GM21576 (cell line): ENCODE measurements around the gene HDGFL3.
A peak's percentile ranks its signal among the peaks of the same experiment; 100 is the strongest.

Source experiments
- ATAC-seq: cut with Tn5 transposase; IDR thresholded peaks from one replicate; pipeline ENCODE4 v1.9.1; 2021; ENCODE audit warnings: mild to moderate bottlenecking, moderate library complexity; ENCODE audit not compliant: unreplicated experiment

Gene HDGFL3

GRCh38 chr15:83129791-83130190 lies 77.8 kb downstream of the HDGFL3 start:
- no peak for ATAC-seq

- ATAC-seq: no peak
Observed at GRCh38 chr15:83127547-83128150, 80.0 kb downstream of the HDGFL3 start.

- no peak for ATAC-seq
Observed at GRCh38 chr15:83123529-83123928, 84.1 kb downstream of the HDGFL3 start.

- ATAC-seq: no peak
Observed at GRCh38 chr15:83119968-83120581, 87.5 kb downstream of the HDGFL3 start.

GRCh38 chr15:83118968-83119367 lies 88.7 kb downstream of the HDGFL3 start:
- no peak for ATAC-seq

GRCh38 chr15:83118291-83118827 lies 89.3 kb downstream of the HDGFL3 start:
- no peak for ATAC-seq

- peak; percentile 61 for ATAC-seq
Observed at GRCh38 chr15:83115831-83116565, 91.6 kb downstream of the HDGFL3 start.

GRCh38 chr15:83115410-83115809 lies 92.2 kb downstream of the HDGFL3 start:
- ATAC-seq: no peak

- ATAC-seq: no peak
Observed at GRCh38 chr15:83114856-83115255, 92.8 kb downstream of the HDGFL3 start.

- ATAC-seq: no peak
Observed at GRCh38 chr15:83113881-83114674, 93.5 kb downstream of the HDGFL3 start.

- ATAC-seq: no peak
Observed at GRCh38 chr15:83112956-83113299, 94.7 kb downstream of the HDGFL3 start.

- no peak for ATAC-seq
Observed at GRCh38 chr15:83112233-83112955, 95.2 kb downstream of the HDGFL3 start.

- no peak for ATAC-seq
Observed at GRCh38 chr15:83111149-83111548, 96.5 kb downstream of the HDGFL3 start.

- no peak for ATAC-seq
Observed at GRCh38 chr15:83110381-83110780, 97.2 kb downstream of the HDGFL3 start.

GRCh38 chr15:83109532-83109931 lies 98.1 kb downstream of the HDGFL3 start:
- no peak for ATAC-seq

GRCh38 chr15:83108266-83109219 lies 99.1 kb downstream of the HDGFL3 start:
- ATAC-seq: peak; percentile 74

GRCh38 chr15:83107841-83108181 lies 99.8 kb downstream of the HDGFL3 start:
- no peak for ATAC-seq

- ATAC-seq: peak; percentile 42
Observed at GRCh38 chr15:83106994-83107840, 100.4 kb downstream of the HDGFL3 start, which contains the start of gene TM6SF1. Gene TM6SF1, plus strand, starts transcription at chr15:83107645. Its CDS starts 36 bp downstream, at chr15:83107681.

- no peak for ATAC-seq
Observed at GRCh38 chr15:83105440-83105839, 102.2 kb downstream of the HDGFL3 start.
